ENCODE measurements around the gene AIP.

- TF ChIP-seq EZH2 (IDR thresholded peaks at IDR 0.05; ENCODE audit: borderline replicate concordance, low read depth, low read length, severe bottlenecking) (no peak), POLR2AphosphoS5 (IDR thresholded peaks at IDR 0.05; ENCODE audit: insufficient read depth, low read depth, low read length) (peak; percentile 93), POLR2A (IDR thresholded peaks at IDR 0.05; ENCODE audit: low read depth, low read length) (peak; percentile 90)
- TF ChIP-seq, protein P1, sequence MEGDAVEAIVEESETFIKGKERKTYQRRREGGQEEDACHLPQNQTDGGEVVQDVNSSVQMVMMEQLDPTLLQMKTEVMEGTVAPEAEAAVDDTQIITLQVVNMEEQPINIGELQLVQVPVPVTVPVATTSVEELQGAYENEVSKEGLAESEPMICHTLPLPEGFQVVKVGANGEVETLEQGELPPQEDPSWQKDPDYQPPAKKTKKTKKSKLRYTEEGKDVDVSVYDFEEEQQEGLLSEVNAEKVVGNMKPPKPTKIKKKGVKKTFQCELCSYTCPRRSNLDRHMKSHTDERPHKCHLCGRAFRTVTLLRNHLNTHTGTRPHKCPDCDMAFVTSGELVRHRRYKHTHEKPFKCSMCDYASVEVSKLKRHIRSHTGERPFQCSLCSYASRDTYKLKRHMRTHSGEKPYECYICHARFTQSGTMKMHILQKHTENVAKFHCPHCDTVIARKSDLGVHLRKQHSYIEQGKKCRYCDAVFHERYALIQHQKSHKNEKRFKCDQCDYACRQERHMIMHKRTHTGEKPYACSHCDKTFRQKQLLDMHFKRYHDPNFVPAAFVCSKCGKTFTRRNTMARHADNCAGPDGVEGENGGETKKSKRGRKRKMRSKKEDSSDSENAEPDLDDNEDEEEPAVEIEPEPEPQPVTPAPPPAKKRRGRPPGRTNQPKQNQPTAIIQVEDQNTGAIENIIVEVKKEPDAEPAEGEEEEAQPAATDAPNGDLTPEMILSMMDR (IDR thresholded peaks at IDR 0.05; ENCODE audit: extremely low read depth in 1 of 2, insufficient read depth in 1 of 2, low read depth in 1 of 2, low read length in 2 of 2), result peak; percentile 27 to 65
Measured at GRCh38 chr11:67468759-67469507, 13.9 kb upstream of the AIP start, which contains the start of gene TMEM134.

Data from endothelial cell of umbilical vein (primary cell).